Testis (tissue), 2 donors: Measurements from ENCODE around the gene CROCC2.

Source experiments
- POLR2A ChIP-seq: fragments of 450-650 bp; IDR thresholded peaks from one replicate; pipeline ENCODE4 v1.6.1; 2017; ENCODE audit warnings: antibody characterized with exemption, mild to moderate bottlenecking, moderate library complexity
- TF ChIP-seq, protein P1 (sequence below), 3 experiments: fragments of 450-650 bp in 2 of 3; fragments of 200-600 bp in 1 of 3; sonication (generic) in 1 of 3; IDR thresholded peaks; one replicate each; pipeline ENCODE4 v1.5.1; 2016 to 2019; ENCODE audit warnings: antibody characterized with exemption in 3 of 3, mild to moderate bottlenecking in 2 of 3, moderate library complexity in 1 of 3

DNA sequence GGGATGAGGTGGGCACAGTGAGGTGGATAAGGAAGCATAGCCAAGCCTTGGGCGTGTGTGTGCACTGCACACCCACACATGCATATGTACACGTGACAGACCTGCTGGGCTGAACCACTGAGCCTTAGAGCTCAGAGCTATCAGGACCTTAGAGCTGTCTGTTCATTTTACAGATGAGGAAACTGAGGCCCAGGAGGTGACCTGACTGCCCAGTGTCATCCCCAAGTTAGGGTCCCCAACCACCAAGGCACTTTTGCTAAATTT, 84.1 kb downstream of the CROCC2 start:
- TF ChIP-seq, protein P1, sequence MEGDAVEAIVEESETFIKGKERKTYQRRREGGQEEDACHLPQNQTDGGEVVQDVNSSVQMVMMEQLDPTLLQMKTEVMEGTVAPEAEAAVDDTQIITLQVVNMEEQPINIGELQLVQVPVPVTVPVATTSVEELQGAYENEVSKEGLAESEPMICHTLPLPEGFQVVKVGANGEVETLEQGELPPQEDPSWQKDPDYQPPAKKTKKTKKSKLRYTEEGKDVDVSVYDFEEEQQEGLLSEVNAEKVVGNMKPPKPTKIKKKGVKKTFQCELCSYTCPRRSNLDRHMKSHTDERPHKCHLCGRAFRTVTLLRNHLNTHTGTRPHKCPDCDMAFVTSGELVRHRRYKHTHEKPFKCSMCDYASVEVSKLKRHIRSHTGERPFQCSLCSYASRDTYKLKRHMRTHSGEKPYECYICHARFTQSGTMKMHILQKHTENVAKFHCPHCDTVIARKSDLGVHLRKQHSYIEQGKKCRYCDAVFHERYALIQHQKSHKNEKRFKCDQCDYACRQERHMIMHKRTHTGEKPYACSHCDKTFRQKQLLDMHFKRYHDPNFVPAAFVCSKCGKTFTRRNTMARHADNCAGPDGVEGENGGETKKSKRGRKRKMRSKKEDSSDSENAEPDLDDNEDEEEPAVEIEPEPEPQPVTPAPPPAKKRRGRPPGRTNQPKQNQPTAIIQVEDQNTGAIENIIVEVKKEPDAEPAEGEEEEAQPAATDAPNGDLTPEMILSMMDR (IDR thresholded peaks at IDR 0.05), result no peak
- no peak for TF ChIP-seq POLR2A
